ENCODE results near the gene NPC1.

The NPC1 gene

GRCh38 chr18:23537274-23537673, 49.0 kb downstream of the NPC1 start:
- DNase-seq (ENCODE audit: low read depth), result no peak
- no peak overlapping the region for H3K4me3 ChIP-seq (replicated peaks; ENCODE audit: low read depth, low read length)
- no peak for TF ChIP-seq CTCF (IDR thresholded peaks at IDR 0.05; ENCODE audit: low read length, missing control alignments)

GRCh38 chr18:23536204-23536603, 50.1 kb downstream of the NPC1 start:
- no peak for DNase-seq (ENCODE audit: low read depth)
- no peak for TF ChIP-seq CTCF (IDR thresholded peaks at IDR 0.05; ENCODE audit: low read length, missing control alignments)
- H3K4me3 ChIP-seq (replicated peaks; ENCODE audit: low read depth, low read length), result no peak overlapping the region

- H3K4me3 ChIP-seq (replicated peaks; ENCODE audit: low read depth, low read length), result no peak overlapping the region
- TF ChIP-seq CTCF (IDR thresholded peaks at IDR 0.05; ENCODE audit: low read length, missing control alignments), result no peak
- DNase-seq (ENCODE audit: low read depth), result no peak
Measured at GRCh38 chr18:23534276-23534675, 52.0 kb downstream of the NPC1 start.

GRCh38 chr18:23532848-23533247, 53.5 kb downstream of the NPC1 start:
- DNase-seq (ENCODE audit: low read depth), result no peak
- H3K4me3 ChIP-seq (replicated peaks; ENCODE audit: low read depth, low read length), result no peak overlapping the region
- TF ChIP-seq CTCF (IDR thresholded peaks at IDR 0.05; ENCODE audit: low read length, missing control alignments), result no peak

- no peak for TF ChIP-seq CTCF (IDR thresholded peaks at IDR 0.05; ENCODE audit: low read length, missing control alignments)
- DNase-seq (ENCODE audit: low read depth), result no peak
- H3K4me3 ChIP-seq (replicated peaks; ENCODE audit: low read depth, low read length), result no peak overlapping the region
Measured at GRCh38 chr18:23531912-23532311, 54.4 kb downstream of the NPC1 start.

GRCh38 chr18:23530195-23530594, 56.1 kb downstream of the NPC1 start:
- no peak for TF ChIP-seq CTCF (IDR thresholded peaks at IDR 0.05; ENCODE audit: low read length, missing control alignments)
- H3K4me3 ChIP-seq (replicated peaks; ENCODE audit: low read depth, low read length), result no peak overlapping the region
- DNase-seq (ENCODE audit: low read depth), result no peak

- DNase-seq (ENCODE audit: low read depth), result peak; percentile 29
- no peak overlapping the region for H3K4me3 ChIP-seq (replicated peaks; ENCODE audit: low read depth, low read length)
- no peak for TF ChIP-seq CTCF (IDR thresholded peaks at IDR 0.05; ENCODE audit: low read length, missing control alignments)
Measured at GRCh38 chr18:23529604-23530003, 56.7 kb downstream of the NPC1 start.
